IMR-90 (cell line): ENCODE data around the gene CHIT1. TPM values are rescaled to one million over a fixed set of nuclear protein-coding genes. Genes with fewer than 3 reads are reported as not detected.
A peak's percentile ranks its signal among the peaks of the same experiment; 100 is the strongest.

Experiments used
- ATAC-seq: fragments of 200-7000 bp; cut with Tn5 transposase; 2 replicates; pipeline ENCODE4 v1.9.1; 2020; ENCODE audit warnings: low read depth, mild to moderate bottlenecking, moderate library complexity
- BruUV-seq: library from RNA; stranded (reverse); fragments of 400-500 nt; replicated peaks from 2 replicates; lab custom pipeline; 2021; lab: Mats Ljungman, UMichigan
- CTCF ChIA-PET: fragments of 300-600 bp; formaldehyde crosslinking; extraction: SDS; loops from one replicate; lab custom pipeline; 2021; ENCODE audit warnings: antibody characterized with exemption; lab: Yijun Ruan, JAX
- POLR2A ChIA-PET: fragments of 300-600 bp; sonication (Branson Sonifier 250); formaldehyde crosslinking; loops from one replicate; lab custom pipeline; 2022; ENCODE audit warnings: antibody characterized with exemption; ENCODE audit not compliant: unreplicated experiment; lab: Charles Lee
- DNase-seq: peaks from one replicate; pipeline ENCODE4 v3.0.0; 2013
- H2AFZ ChIP-seq: replicated peaks from 2 replicates; pipeline ENCODE3; 2013; ENCODE audit warnings: low read length, mild to moderate bottlenecking; ENCODE audit not compliant: poor library complexity
- H2AK5ac ChIP-seq: 2 replicates; pipeline ENCODE4 v1.6.1; 2013; ENCODE audit warnings: low read depth, low read length, inconsistent platforms
- H2AK9ac ChIP-seq: replicated peaks from 2 replicates; pipeline ENCODE3; 2013; ENCODE audit warnings: mild to moderate bottlenecking, low read depth, low read length, moderate library complexity; ENCODE audit not compliant: poor library complexity
- H2BK120ac ChIP-seq: 2 replicates; pipeline ENCODE4 v1.6.1; 2013; ENCODE audit warnings: low read depth, low read length, inconsistent platforms
- H2BK15ac ChIP-seq: 3 replicates; pipeline ENCODE4 v1.6.1; 2013; ENCODE audit warnings: low read depth, low read length, inconsistent platforms
- H2BK20ac ChIP-seq: 2 replicates; pipeline ENCODE4 v1.6.1; 2013; ENCODE audit warnings: low read depth, mild to moderate bottlenecking, inconsistent platforms, low read length, moderate library complexity
- H2BK5ac ChIP-seq: 2 replicates; pipeline ENCODE4 v1.6.1; 2013; ENCODE audit warnings: mild to moderate bottlenecking, low read depth, low read length, inconsistent platforms; ENCODE audit not compliant: poor library complexity, severe bottlenecking
- H3K14ac ChIP-seq: replicated peaks from 2 replicates; pipeline ENCODE4 v1.6.1; 2013; ENCODE audit warnings: low read depth, low read length, inconsistent platforms
- H3K18ac ChIP-seq: 2 replicates; pipeline ENCODE4 v1.6.1; 2013; ENCODE audit warnings: low read depth, low read length, control low read depth
- H3K23ac ChIP-seq: 2 replicates; pipeline ENCODE4 v1.6.1; 2013; ENCODE audit warnings: low read depth, low read length, inconsistent platforms
- H3K27ac ChIP-seq: 2 replicates; pipeline ENCODE4 v1.5.1; 2013; ENCODE audit warnings: mild to moderate bottlenecking, control low read depth, low read length; ENCODE audit not compliant: insufficient read depth
- H3K27me3 ChIP-seq: 2 replicates; pipeline ENCODE4 v1.6.1; 2013; ENCODE audit warnings: low read length; ENCODE audit not compliant: control insufficient read depth, insufficient read depth
- H3K36me3 ChIP-seq: 2 replicates; pipeline ENCODE4 v1.6.1; 2013; ENCODE audit warnings: low read length, mixed read lengths; ENCODE audit not compliant: control insufficient read depth, insufficient read depth
- H3K4ac ChIP-seq: 2 replicates; pipeline ENCODE4 v1.6.1; 2013; ENCODE audit warnings: low read depth, low read length, inconsistent platforms
- H3K4me1 ChIP-seq: 2 replicates; pipeline ENCODE4 v1.6.1; 2013; ENCODE audit warnings: low read length, mixed read lengths; ENCODE audit not compliant: control insufficient read depth, insufficient read depth
- H3K4me2 ChIP-seq: 2 replicates; pipeline ENCODE4 v1.6.1; 2013; ENCODE audit warnings: low read depth, mild to moderate bottlenecking, control low read depth, low read length, moderate library complexity
- H3K4me3 ChIP-seq: 2 replicates; pipeline ENCODE4 v1.5.1; 2013; ENCODE audit warnings: low read depth, mild to moderate bottlenecking, control low read depth, low read length, moderate library complexity; ENCODE audit not compliant: insufficient read depth
- H3K56ac ChIP-seq: 2 replicates; pipeline ENCODE4 v1.6.1; 2013; ENCODE audit warnings: low read length, inconsistent platforms; ENCODE audit not compliant: insufficient read depth; ENCODE audit errors: extremely low read depth
- H3K79me1 ChIP-seq, 2 experiments: 2 replicates each; pipeline ENCODE4 v1.6.1; 2013; ENCODE audit warnings: low read length in 2 of 2, inconsistent platforms in 1 of 2, low read depth in 1 of 2
- H3K9ac ChIP-seq: 2 replicates; pipeline ENCODE4 v1.6.1; 2013; ENCODE audit warnings: low read depth, low read length, control low read depth
- H3K9me1 ChIP-seq: 2 replicates; pipeline ENCODE4 v1.6.1; 2013; ENCODE audit warnings: low read length, inconsistent platforms; ENCODE audit not compliant: insufficient read depth
- H3K9me3 ChIP-seq: 2 replicates; pipeline ENCODE4 v1.6.1; 2013; ENCODE audit warnings: low read length; ENCODE audit not compliant: control insufficient read depth, insufficient read depth
- H4K20me1 ChIP-seq: 2 replicates; pipeline ENCODE4 v1.6.1; 2013; ENCODE audit warnings: low read length, inconsistent platforms; ENCODE audit not compliant: insufficient read depth
- H4K5ac ChIP-seq: 2 replicates; pipeline ENCODE4 v1.6.1; 2013; ENCODE audit warnings: mild to moderate bottlenecking, low read depth, low read length, control low read depth
- H4K8ac ChIP-seq, 2 experiments: 2 replicates each; pipeline ENCODE4 v1.6.1; 2013; ENCODE audit warnings: low read depth in 2 of 2, low read length in 2 of 2, control low read depth in 1 of 2, inconsistent platforms in 1 of 2
- H4K91ac ChIP-seq: 2 replicates; pipeline ENCODE4 v1.6.1; 2013; ENCODE audit warnings: low read depth, low read length, inconsistent platforms; ENCODE audit not compliant: insufficient read depth
- BHLHE40 ChIP-seq: fragments of 150-350 bp; IDR thresholded peaks from 2 replicates; pipeline ENCODE4 v1.6.1; 2016; ENCODE audit warnings: mild to moderate bottlenecking, low read depth, low read length
- CEBPB ChIP-seq: IDR thresholded peaks from 2 replicates; pipeline ENCODE4 v1.6.1; 2012; ENCODE audit warnings: low read depth, low read length, improper control_type of control experiment
- CHD1 ChIP-seq: IDR thresholded peaks from 2 replicates; pipeline ENCODE4 v1.6.1; 2012; ENCODE audit warnings: low read depth, low read length, improper control_type of control experiment
- CTCF ChIP-seq: conservative IDR thresholded peaks from 2 replicates; pipeline ENCODE4 v1.5.1; 2012; ENCODE audit warnings: mild to moderate bottlenecking, low read depth, low read length, improper control_type of control experiment
- ELK1 ChIP-seq: fragments of 150-350 bp; IDR thresholded peaks from 2 replicates; pipeline ENCODE4 v1.6.1; 2016; ENCODE audit warnings: low read depth, mild to moderate bottlenecking, low read length, moderate library complexity, borderline replicate concordance
- FOS ChIP-seq: fragments of 150-350 bp; IDR thresholded peaks from 2 replicates; pipeline ENCODE4 v1.6.1; 2016; ENCODE audit warnings: low read depth, low read length
- MAFK ChIP-seq: IDR thresholded peaks from 2 replicates; pipeline ENCODE4 v1.6.1; 2012; ENCODE audit warnings: low read depth, low read length, improper control_type of control experiment
- MAZ ChIP-seq: IDR thresholded peaks from 2 replicates; pipeline ENCODE4 v1.6.1; 2012; ENCODE audit warnings: low read depth, mild to moderate bottlenecking, low read length, improper control_type of control experiment, moderate library complexity, borderline replicate concordance
- NFE2L2 ChIP-seq: fragments of 150-350 bp; IDR thresholded peaks from 2 replicates; pipeline ENCODE4 v1.6.1; 2016; ENCODE audit warnings: low read depth, mild to moderate bottlenecking, low read length
- POLR2A ChIP-seq: IDR thresholded peaks from 2 replicates; pipeline ENCODE4 v1.6.1; 2012; ENCODE audit warnings: mild to moderate bottlenecking, low read depth, low read length
- RAD21 ChIP-seq: IDR thresholded peaks from 2 replicates; pipeline ENCODE4 v1.6.1; 2012; ENCODE audit warnings: low read length, improper control_type of control experiment
- RCOR1 ChIP-seq: IDR thresholded peaks from 2 replicates; pipeline ENCODE4 v1.6.1; 2012; ENCODE audit warnings: mild to moderate bottlenecking, low read length, improper control_type of control experiment; ENCODE audit not compliant: insufficient replicate concordance
- RFX5 ChIP-seq: IDR thresholded peaks from 2 replicates; pipeline ENCODE4 v1.8.0; 2012; ENCODE audit warnings: low read depth, mild to moderate bottlenecking, low read length, moderate library complexity
- SMC3 ChIP-seq: fragments of 150-350 bp; IDR thresholded peaks from 2 replicates; pipeline ENCODE4 v1.6.1; 2016; ENCODE audit warnings: low read depth, mild to moderate bottlenecking, antibody characterized with exemption, low read length, moderate library complexity
- USF2 ChIP-seq: fragments of 150-350 bp; IDR thresholded peaks from 2 replicates; pipeline ENCODE4 v1.6.1; 2017; ENCODE audit warnings: mild to moderate bottlenecking, antibody characterized with exemption, low read length, low read depth
- WGBS, 2 experiments: methylation state at CpG; one replicate each; pipeline versions ENCODE4 v1.1.5 to v1.1.7; 2013; ENCODE audit warnings: missing lambda C conversion rate in 2 of 2; ENCODE audit not compliant: insufficient read length in 1 of 2; ENCODE audit errors: extremely low coverage in 2 of 2; 5-methylcytosine and 5-hydroxymethylcytosine counted together
- dilution Hi-C: fragments of 300-500 bp; cut with HindIII; formaldehyde crosslinking; loops from one replicate; pipeline ENCODE4 v1.14.3; 2018; ENCODE audit warnings: low sequenced_read_pairs; ENCODE audit not compliant: unreplicated experiment
- in situ Hi-C: fragments of 300-500 bp; cut with MboI; formaldehyde crosslinking; loops from 3 replicates; pipeline ENCODE4 v1.14.3; 2019; ENCODE audit warnings: low sequenced_read_pairs, inconsistent platforms, mixed read lengths
- intact Hi-C: fragments of 100-400 bp; cut with micrococcal nuclease; formaldehyde crosslinking; loops from 2 replicates; pipeline ENCODE4 v1.10.0; 2022
- polyA plus RNA-seq, 3 experiments: library from polyadenylated mRNA; depleted of rRNA; stranded (reverse); fragments of >200 nt; gene quantifications; 2 replicates each; pipeline ENCODE4 v1.2.3, GENCODE V29; 2012; ENCODE audit warnings: low replicate concordance in 1 of 3
- total RNA-seq: library from RNA; depleted of rRNA; stranded (reverse); fragments of >200 nt; gene quantifications from 2 replicates; pipeline ENCODE4 v1.2.3, GENCODE V29; 2012

CHIT1 gene
- total and polyA plus RNA-seq, 2 of the 4 experiments (the other 2 are of a cell fraction), result not detected

- H3K4ac ChIP-seq, result peak overlapping the region; percentile 48
- TF ChIP-seq FOS, result no peak
- no peak for TF ChIP-seq CEBPB
- no peak for TF ChIP-seq RAD21
- no peak for TF ChIP-seq USF2
- no peak for TF ChIP-seq CHD1
- no peak for TF ChIP-seq SMC3
- TF ChIP-seq BHLHE40, result no peak
- TF ChIP-seq RFX5, result no peak
- TF ChIP-seq RCOR1, result no peak
- no peak for TF ChIP-seq CTCF
- TF ChIP-seq POLR2A, result no peak
- TF ChIP-seq MAFK, result no peak
- no peak for TF ChIP-seq MAZ
- no peak for TF ChIP-seq NFE2L2
- no peak for TF ChIP-seq ELK1
- H3K14ac ChIP-seq, result peak overlapping the region; percentile 90; the same call in 1 of the 2 replicates
- CTCF ChIA-PET, result interaction anchor here (0.5 to 2.7 kb wide), 38 partner anchors 10 to 529 kb away, joined by 3 to 21 read pairs (median 4); partner anchors contain the start of genes BTG2 and FMOD
- H2BK20ac ChIP-seq, result no peak overlapping the region
- no peaks in the 10 kb centered on the region for H3K9me1 ChIP-seq
- no peak overlapping the region for H3K27ac ChIP-seq
- H4K5ac ChIP-seq, result peak overlapping the region; percentile 71
- H4K20me1 ChIP-seq, result no peaks in the 10 kb centered on the region
- no TSS peak for BruUV-seq
- H4K8ac ChIP-seq, result peak overlapping the region; percentile 64 to 97
- H2AK9ac ChIP-seq, result peak overlapping the region; percentile 48
- peaks cover 13% of the 10 kb centered on the region for H3K27me3 ChIP-seq
- in situ Hi-C loops (no loop called here), intact Hi-C loops (loop anchor here (1.0 to 5.0 kb wide), 2 partner anchors 70 to 151 kb away; no protein-coding TSS in a partner anchor), dilution Hi-C loops (no loop called here)
- peak overlapping the region; percentile 19; the same call in 1 of the 2 replicates for H4K91ac ChIP-seq
- H3K9ac ChIP-seq, result peak overlapping the region; percentile 11; the same call in 1 of the 2 replicates
- 56% methylated on average over 3 of the region's 15 CpGs; no CpG with 5 or more reads in 1 of the 2 experiments for WGBS, 2 experiments
- no peaks in the 10 kb centered on the region for H3K4me1 ChIP-seq
- peak overlapping the region; percentile 95 for H2AFZ ChIP-seq
- H2AK5ac ChIP-seq, result no peak overlapping the region
- no peak overlapping the region for H3K56ac ChIP-seq
- POLR2A ChIA-PET, result no interaction called here
- H3K79me1 ChIP-seq, result no peaks in the 10 kb centered on the region
- ATAC-seq (no peak), DNase-seq (no peak)
- H3K18ac ChIP-seq, result 0 out of 2 replicates have a peak overlapping the region, but pooled peaks have one; percentile 2
- H3K36me3 ChIP-seq, result no peaks in the 10 kb centered on the region
- no peaks in the 10 kb centered on the region for H3K9me3 ChIP-seq
- no peak overlapping the region for H3K23ac ChIP-seq
- peak overlapping the region; percentile 59 for H3K4me3 ChIP-seq
- peak overlapping the region; percentile 65; the same call in 1 of the 2 replicates for H2BK120ac ChIP-seq
- H3K4me2 ChIP-seq, result peak overlapping the region; percentile 53
- H2BK5ac ChIP-seq, result no peak overlapping the region
- no peak overlapping the region for H2BK15ac ChIP-seq
Observed at GRCh38 chr1:203267912-203268311, 38.4 kb upstream of the CHIT1 start.
